ENCODE results near the gene DYNC2I2.
"Not testable (repeated sequence)": the region's sequence is repeated elsewhere in the genome, so short reads cannot be mapped to it uniquely, and the experiment has no call there.

DNA sequence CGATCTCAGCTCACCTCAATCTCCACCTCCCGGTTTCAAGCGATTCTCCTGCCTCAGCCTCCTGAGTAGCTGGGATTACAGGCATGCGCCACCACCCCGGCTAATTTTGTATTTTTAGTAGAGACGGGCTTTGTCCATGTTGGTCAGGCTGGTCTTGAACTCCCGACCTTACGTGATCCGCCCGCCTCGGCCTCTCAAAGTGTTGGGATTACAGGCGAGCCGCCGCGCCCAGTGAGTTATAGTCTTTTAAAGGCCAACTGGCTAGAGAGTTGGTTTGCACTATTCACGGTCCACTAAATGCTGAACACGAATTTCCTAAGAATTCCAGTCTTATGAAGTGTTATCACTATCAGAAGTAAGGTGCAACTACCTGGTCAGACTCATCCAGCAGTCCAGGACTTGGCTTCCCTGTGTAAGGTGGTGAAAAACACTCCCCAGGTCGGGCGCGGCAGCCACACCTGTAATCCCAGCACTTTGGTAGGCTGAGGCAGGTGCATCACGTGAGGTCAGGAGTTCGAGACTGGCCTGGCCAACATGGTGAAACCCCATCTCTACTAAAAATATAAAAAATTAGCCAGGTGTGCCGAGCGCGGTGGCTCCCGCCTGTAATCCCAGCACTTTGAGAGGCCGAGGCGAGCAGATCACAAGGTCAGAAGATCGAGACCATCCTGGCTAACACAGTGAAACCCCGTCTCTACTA, 42.6 kb upstream of the DYNC2I2 start:
- TF ChIP-seq, protein P1, sequence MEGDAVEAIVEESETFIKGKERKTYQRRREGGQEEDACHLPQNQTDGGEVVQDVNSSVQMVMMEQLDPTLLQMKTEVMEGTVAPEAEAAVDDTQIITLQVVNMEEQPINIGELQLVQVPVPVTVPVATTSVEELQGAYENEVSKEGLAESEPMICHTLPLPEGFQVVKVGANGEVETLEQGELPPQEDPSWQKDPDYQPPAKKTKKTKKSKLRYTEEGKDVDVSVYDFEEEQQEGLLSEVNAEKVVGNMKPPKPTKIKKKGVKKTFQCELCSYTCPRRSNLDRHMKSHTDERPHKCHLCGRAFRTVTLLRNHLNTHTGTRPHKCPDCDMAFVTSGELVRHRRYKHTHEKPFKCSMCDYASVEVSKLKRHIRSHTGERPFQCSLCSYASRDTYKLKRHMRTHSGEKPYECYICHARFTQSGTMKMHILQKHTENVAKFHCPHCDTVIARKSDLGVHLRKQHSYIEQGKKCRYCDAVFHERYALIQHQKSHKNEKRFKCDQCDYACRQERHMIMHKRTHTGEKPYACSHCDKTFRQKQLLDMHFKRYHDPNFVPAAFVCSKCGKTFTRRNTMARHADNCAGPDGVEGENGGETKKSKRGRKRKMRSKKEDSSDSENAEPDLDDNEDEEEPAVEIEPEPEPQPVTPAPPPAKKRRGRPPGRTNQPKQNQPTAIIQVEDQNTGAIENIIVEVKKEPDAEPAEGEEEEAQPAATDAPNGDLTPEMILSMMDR (IDR thresholded peaks at IDR 0.05; ENCODE audit: extremely low read depth in 1 of 2, insufficient read depth in 1 of 2, low read depth in 1 of 2, low read length in 2 of 2): not testable (repeated sequence)
- not testable (repeated sequence) for TF ChIP-seq EZH2 (IDR thresholded peaks at IDR 0.05; ENCODE audit: borderline replicate concordance, low read depth, low read length, severe bottlenecking); POLR2A (IDR thresholded peaks at IDR 0.05; ENCODE audit: low read depth, low read length); MYC (IDR thresholded peaks at IDR 0.05; ENCODE audit: low read depth, low read length); JUN (IDR thresholded peaks at IDR 0.05; ENCODE audit: borderline replicate concordance, insufficient read depth, insufficient read length, low read depth)

Measured in endothelial cell of umbilical vein (primary cell).